ENCODE data around the gene GDF2.

The GDF2 gene

GRCh38 chr10:47371629-47372485 lies 49.6 kb downstream of the GDF2 start:
- DNase-seq: no peak

- no peak for DNase-seq
Measured at GRCh38 chr10:47372726-47373125, 50.5 kb downstream of the GDF2 start.

GRCh38 chr10:47374611-47375536 lies 52.6 kb downstream of the GDF2 start:
- no peak for DNase-seq

DNA sequence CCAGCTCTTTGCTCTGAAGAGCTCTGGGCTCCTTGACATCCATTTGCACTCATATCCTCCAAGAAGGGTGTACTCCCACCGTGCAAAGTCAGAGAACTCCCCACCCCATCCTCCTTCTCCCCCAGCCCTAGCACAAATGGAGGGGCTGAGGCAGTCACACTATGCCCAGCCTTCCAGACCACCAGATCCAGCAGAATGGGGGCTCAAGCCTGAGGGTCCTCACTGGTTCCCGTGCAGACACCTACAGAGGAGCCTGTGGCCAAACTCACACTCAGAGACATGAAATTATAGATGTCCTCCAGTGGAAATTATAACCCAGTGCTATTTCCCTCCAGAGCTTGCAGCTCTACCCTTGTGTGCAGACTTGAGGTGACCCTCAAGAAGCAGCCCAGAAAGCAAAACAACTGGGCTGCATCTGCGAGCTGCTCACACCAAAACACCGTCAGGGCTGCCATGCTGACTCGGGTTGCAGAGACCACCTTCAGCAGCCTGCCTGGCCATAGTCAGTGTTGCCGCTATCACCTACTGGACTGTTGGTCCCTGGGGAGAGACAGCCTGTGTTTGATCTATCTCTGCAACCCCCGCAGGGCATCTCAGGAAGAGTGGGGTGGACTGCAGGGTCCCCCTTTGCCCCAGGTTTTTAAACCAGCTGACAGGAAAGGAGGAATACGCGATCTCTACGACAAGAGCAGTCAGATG lies 54.4 kb downstream of the GDF2 start:
- no peak for DNase-seq

Measured in activated CD4-positive, alpha-beta T cell treated with anti-CD3 and anti-CD28 coated beads, Interleukin-10, Interleukin-2, amounts not matched to agents 100 ng/mL and 50 ng/mL, durations not matched to agents 16 hours and 8 hours (primary cell).